Thyroid gland (tissue), 4 donors: ENCODE measurements around the gene DAB1.

Experiments used
- CTCF ChIP-seq, 6 experiments: fragments of 200-600 bp in 3 of 6; fragments of 450-650 bp in 3 of 6; sonication (generic) in 3 of 6; IDR thresholded peaks; one replicate each; pipeline ENCODE4 v1.5.1; 2016 to 2019; ENCODE audit warnings: antibody characterized with exemption in 6 of 6, mild to moderate bottlenecking in 2 of 6, inconsistent platforms in 1 of 6, moderate library complexity in 1 of 6
- POLR2A ChIP-seq, 2 donors: fragments of 450-650 bp; IDR thresholded peaks; one replicate each; pipeline ENCODE4 v1.6.1; 2017; ENCODE audit warnings: antibody characterized with exemption in 2 of 2, mild to moderate bottlenecking in 2 of 2, moderate library complexity in 1 of 2

- TF ChIP-seq CTCF (IDR thresholded peaks at IDR 0.05) (no peak), POLR2A (IDR thresholded peaks at IDR 0.05) (no peak)
Measured at GRCh38 chr1:57327946-57328345, 95.9 kb downstream of the DAB1 start.
